Measurements from ENCODE around the gene IL1RL1.

The IL1RL1 gene

DNA sequence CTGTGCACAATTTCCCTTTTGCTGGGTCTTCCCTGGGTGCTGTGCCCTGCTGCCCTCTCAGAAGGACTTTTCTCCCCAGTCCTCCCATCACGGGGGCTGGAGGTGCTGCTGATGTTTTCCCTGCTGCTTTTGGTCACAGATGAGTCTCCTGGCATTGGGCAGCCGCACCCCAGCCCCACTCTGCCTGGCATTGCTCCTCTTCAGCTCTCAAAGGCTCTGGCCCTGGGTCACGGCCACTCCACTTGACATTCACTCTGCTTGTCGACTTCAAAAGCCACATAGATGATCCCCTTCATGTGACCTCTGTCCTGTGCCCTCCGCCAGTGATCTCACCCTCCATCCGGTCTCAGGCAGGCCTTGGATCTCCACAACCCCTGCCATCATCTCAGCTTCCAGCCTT is 43.6 kb upstream of the IL1RL1 start (continued):
- TF ChIP-seq, protein P1, sequence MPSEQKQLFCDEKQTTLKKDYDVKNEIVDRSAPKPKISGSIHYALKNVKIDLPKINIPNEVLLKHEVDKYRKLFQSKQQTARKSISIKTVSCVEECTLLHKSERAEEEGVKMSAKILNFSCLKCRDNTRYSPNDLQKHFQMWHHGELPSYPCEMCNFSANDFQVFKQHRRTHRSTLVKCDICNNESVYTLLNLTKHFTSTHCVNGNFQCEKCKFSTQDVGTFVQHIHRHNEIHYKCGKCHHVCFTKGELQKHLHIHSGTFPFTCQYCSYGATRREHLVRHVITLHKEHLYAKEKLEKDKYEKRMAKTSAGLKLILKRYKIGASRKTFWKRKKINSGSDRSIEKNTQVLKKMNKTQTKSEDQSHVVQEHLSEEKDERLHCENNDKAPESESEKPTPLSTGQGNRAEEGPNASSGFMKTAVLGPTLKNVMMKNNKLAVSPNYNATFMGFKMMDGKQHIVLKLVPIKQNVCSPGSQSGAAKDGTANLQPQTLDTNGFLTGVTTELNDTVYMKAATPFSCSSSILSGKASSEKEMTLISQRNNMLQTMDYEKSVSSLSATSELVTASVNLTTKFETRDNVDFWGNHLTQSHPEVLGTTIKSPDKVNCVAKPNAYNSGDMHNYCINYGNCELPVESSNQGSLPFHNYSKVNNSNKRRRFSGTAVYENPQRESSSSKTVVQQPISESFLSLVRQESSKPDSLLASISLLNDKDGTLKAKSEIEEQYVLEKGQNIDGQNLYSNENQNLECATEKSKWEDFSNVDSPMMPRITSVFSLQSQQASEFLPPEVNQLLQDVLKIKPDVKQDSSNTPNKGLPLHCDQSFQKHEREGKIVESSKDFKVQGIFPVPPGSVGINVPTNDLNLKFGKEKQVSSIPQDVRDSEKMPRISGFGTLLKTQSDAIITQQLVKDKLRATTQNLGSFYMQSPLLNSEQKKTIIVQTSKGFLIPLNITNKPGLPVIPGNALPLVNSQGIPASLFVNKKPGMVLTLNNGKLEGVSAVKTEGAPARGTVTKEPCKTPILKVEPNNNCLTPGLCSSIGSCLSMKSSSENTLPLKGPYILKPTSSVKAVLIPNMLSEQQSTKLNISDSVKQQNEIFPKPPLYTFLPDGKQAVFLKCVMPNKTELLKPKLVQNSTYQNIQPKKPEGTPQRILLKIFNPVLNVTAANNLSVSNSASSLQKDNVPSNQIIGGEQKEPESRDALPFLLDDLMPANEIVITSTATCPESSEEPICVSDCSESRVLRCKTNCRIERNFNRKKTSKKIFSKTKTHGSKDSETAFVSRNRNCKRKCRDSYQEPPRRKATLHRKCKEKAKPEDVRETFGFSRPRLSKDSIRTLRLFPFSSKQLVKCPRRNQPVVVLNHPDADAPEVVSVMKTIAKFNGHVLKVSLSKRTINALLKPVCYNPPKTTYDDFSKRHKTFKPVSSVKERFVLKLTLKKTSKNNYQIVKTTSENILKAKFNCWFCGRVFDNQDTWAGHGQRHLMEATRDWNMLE (tag by site-specific recombination; conservative IDR thresholded peaks at IDR 0.05; ENCODE audit: low read depth): no peak
- TF ChIP-seq, protein P2, sequence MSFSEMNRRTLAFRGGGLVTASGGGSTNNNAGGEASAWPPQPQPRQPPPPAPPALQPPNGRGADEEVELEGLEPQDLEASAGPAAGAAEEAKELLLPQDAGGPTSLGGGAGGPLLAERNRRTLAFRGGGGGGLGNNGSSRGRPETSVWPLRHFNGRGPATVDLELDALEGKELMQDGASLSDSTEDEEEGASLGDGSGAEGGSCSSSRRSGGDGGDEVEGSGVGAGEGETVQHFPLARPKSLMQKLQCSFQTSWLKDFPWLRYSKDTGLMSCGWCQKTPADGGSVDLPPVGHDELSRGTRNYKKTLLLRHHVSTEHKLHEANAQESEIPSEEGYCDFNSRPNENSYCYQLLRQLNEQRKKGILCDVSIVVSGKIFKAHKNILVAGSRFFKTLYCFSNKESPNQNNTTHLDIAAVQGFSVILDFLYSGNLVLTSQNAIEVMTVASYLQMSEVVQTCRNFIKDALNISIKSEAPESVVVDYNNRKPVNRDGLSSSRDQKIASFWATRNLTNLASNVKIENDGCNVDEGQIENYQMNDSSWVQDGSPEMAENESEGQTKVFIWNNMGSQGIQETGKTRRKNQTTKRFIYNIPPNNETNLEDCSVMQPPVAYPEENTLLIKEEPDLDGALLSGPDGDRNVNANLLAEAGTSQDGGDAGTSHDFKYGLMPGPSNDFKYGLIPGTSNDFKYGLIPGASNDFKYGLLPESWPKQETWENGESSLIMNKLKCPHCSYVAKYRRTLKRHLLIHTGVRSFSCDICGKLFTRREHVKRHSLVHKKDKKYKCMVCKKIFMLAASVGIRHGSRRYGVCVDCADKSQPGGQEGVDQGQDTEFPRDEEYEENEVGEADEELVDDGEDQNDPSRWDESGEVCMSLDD (tag by site-specific recombination; IDR thresholded peaks at IDR 0.05): no peak
- TF ChIP-seq ZEB2 (tag by site-specific recombination; IDR thresholded peaks at IDR 0.05) (no peak), ZNF114 (tag by site-specific recombination; IDR thresholded peaks at IDR 0.05) (no peak), ZNF624 (tag by site-specific recombination; IDR thresholded peaks at IDR 0.05) (no peak)
- TF ChIP-seq, protein P3, sequence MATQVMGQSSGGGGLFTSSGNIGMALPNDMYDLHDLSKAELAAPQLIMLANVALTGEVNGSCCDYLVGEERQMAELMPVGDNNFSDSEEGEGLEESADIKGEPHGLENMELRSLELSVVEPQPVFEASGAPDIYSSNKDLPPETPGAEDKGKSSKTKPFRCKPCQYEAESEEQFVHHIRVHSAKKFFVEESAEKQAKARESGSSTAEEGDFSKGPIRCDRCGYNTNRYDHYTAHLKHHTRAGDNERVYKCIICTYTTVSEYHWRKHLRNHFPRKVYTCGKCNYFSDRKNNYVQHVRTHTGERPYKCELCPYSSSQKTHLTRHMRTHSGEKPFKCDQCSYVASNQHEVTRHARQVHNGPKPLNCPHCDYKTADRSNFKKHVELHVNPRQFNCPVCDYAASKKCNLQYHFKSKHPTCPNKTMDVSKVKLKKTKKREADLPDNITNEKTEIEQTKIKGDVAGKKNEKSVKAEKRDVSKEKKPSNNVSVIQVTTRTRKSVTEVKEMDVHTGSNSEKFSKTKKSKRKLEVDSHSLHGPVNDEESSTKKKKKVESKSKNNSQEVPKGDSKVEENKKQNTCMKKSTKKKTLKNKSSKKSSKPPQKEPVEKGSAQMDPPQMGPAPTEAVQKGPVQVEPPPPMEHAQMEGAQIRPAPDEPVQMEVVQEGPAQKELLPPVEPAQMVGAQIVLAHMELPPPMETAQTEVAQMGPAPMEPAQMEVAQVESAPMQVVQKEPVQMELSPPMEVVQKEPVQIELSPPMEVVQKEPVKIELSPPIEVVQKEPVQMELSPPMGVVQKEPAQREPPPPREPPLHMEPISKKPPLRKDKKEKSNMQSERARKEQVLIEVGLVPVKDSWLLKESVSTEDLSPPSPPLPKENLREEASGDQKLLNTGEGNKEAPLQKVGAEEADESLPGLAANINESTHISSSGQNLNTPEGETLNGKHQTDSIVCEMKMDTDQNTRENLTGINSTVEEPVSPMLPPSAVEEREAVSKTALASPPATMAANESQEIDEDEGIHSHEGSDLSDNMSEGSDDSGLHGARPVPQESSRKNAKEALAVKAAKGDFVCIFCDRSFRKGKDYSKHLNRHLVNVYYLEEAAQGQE (tag by site-specific recombination; IDR thresholded peaks at IDR 0.05): no peak
- TF ChIP-seq, protein P4, sequence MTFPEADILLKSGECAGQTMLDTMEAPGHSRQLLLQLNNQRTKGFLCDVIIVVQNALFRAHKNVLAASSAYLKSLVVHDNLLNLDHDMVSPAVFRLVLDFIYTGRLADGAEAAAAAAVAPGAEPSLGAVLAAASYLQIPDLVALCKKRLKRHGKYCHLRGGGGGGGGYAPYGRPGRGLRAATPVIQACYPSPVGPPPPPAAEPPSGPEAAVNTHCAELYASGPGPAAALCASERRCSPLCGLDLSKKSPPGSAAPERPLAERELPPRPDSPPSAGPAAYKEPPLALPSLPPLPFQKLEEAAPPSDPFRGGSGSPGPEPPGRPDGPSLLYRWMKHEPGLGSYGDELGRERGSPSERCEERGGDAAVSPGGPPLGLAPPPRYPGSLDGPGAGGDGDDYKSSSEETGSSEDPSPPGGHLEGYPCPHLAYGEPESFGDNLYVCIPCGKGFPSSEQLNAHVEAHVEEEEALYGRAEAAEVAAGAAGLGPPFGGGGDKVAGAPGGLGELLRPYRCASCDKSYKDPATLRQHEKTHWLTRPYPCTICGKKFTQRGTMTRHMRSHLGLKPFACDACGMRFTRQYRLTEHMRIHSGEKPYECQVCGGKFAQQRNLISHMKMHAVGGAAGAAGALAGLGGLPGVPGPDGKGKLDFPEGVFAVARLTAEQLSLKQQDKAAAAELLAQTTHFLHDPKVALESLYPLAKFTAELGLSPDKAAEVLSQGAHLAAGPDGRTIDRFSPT (tag by site-specific recombination; IDR thresholded peaks at IDR 0.05): no peak

DNA sequence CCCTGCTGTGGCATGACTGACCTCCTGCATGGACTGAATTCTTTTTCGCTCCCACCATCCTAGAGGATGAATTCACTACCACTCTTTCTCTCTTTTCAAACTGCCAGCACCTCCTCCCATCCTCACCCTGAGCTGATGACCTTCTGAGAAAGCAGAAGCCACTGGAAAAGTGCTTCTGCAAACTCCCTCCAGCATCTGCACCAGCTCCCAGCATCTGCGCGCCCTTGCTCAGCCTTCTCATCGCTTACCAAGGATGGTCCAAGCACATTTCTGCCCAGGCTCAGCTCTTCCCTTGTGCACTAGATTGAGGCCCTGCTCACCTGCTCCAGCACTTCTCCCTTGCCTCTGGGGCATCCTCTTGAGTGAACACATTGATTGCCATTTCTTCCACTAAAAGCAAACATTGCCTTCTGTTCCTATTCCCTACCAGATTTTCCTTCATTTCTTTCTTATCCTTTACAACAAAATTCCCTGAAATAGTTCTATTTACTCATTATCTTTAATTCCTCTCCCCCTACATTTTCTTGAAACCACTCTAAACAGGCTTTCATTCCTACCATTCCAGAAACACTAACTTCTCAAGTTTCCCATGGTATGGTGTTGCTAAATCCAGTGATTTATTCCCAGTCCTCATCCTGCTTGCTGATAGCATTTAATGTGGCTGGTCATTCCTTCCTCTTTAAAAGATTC is 42.7 kb upstream of the IL1RL1 start:
- H3K4me1 ChIP-seq (ENCODE audit: control insufficient read depth, insufficient read depth, low read length): no peaks in the 10 kb centered on the region
- H3K9me3 ChIP-seq (ENCODE audit: control insufficient read depth, insufficient read depth, low read depth, low read length): no peaks in the 10 kb centered on the region
- no peaks in the 10 kb centered on the region for H3K36me3 ChIP-seq (ENCODE audit: control insufficient read depth in 2 of 2, insufficient read depth in 1 of 2, low read length in 2 of 2)
- CTCF ChIA-PET: no interaction called here
- no peak overlapping the region for H3K4me3 ChIP-seq (ENCODE audit: low read depth, low read length)
- H3K27ac ChIP-seq (ENCODE audit: extremely low read depth, low read depth, low read length): no peak overlapping the region
- POLR2A ChIA-PET: no interaction called here
- TF ChIP-seq ZNF140 (tag by site-specific recombination; IDR thresholded peaks at IDR 0.05) (no peak), ZNF202 (tag by site-specific recombination; IDR thresholded peaks at IDR 0.05; ENCODE audit: borderline replicate concordance) (no peak), ZNF132 (tag by site-specific recombination; IDR thresholded peaks at IDR 0.05; ENCODE audit: borderline replicate concordance) (no peak), KLF7 (tag by site-specific recombination; IDR thresholded peaks at IDR 0.05; ENCODE audit: borderline replicate concordance) (no peak), YY2 (tag by site-specific recombination; IDR thresholded peaks at IDR 0.05) (no peak), ZNF311 (tag by site-specific recombination; IDR thresholded peaks at IDR 0.05; ENCODE audit: borderline replicate concordance) (no peak), KLF1 (tag by site-specific recombination; IDR thresholded peaks at IDR 0.05) (no peak)
- TF ChIP-seq, protein P5, sequence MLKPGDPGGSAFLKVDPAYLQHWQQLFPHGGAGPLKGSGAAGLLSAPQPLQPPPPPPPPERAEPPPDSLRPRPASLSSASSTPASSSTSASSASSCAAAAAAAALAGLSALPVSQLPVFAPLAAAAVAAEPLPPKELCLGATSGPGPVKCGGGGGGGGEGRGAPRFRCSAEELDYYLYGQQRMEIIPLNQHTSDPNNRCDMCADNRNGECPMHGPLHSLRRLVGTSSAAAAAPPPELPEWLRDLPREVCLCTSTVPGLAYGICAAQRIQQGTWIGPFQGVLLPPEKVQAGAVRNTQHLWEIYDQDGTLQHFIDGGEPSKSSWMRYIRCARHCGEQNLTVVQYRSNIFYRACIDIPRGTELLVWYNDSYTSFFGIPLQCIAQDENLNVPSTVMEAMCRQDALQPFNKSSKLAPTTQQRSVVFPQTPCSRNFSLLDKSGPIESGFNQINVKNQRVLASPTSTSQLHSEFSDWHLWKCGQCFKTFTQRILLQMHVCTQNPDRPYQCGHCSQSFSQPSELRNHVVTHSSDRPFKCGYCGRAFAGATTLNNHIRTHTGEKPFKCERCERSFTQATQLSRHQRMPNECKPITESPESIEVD (tag by site-specific recombination; IDR thresholded peaks at IDR 0.05): no peak
- TF ChIP-seq, protein P6, sequence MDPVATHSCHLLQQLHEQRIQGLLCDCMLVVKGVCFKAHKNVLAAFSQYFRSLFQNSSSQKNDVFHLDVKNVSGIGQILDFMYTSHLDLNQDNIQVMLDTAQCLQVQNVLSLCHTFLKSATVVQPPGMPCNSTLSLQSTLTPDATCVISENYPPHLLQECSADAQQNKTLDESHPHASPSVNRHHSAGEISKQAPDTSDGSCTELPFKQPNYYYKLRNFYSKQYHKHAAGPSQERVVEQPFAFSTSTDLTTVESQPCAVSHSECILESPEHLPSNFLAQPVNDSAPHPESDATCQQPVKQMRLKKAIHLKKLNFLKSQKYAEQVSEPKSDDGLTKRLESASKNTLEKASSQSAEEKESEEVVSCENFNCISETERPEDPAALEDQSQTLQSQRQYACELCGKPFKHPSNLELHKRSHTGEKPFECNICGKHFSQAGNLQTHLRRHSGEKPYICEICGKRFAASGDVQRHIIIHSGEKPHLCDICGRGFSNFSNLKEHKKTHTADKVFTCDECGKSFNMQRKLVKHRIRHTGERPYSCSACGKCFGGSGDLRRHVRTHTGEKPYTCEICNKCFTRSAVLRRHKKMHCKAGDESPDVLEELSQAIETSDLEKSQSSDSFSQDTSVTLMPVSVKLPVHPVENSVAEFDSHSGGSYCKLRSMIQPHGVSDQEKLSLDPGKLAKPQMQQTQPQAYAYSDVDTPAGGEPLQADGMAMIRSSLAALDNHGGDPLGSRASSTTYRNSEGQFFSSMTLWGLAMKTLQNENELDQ (tag by site-specific recombination; IDR thresholded peaks at IDR 0.05; ENCODE audit: low read depth): no peak
